A549 (cell line): ENCODE data around the gene MUC5AC.

Experiments
- CEBPB ChIP-seq, 2 experiments: fragments of >200 bp in 1 of 2; sonication (Bioruptor Twin) in 1 of 2; formaldehyde crosslinking in 1 of 2; IDR thresholded peaks; 2 replicates each; pipeline ENCODE4 v1.6.1; 2012 to 2016
- E2F6 ChIP-seq: IDR thresholded peaks from 2 replicates; pipeline ENCODE4 v1.6.1; 2012; ENCODE audit warnings: low read depth, borderline replicate concordance
- ELK1 ChIP-seq: fragments of 150-350 bp; IDR thresholded peaks from 2 replicates; pipeline ENCODE4 v1.6.1; 2014; ENCODE audit warnings: low read depth, mild to moderate bottlenecking, low read length
- KDM1A ChIP-seq: fragments of 200-600 bp; sonication (generic); IDR thresholded peaks from 2 replicates; pipeline ENCODE4 v1.6.1; 2016; ENCODE audit warnings: low read depth, mild to moderate bottlenecking
- MAFK ChIP-seq: fragments of 450-650 bp; IDR thresholded peaks from 2 replicates; pipeline ENCODE4 v1.6.1; 2014; ENCODE audit not compliant: partially characterized antibody
- POLR2A ChIP-seq: IDR thresholded peaks from 2 replicates; pipeline ENCODE4 v1.6.1; 2012; ENCODE audit warnings: mild to moderate bottlenecking, low read length
- RFX5 ChIP-seq: fragments of 450-650 bp; IDR thresholded peaks from 2 replicates; pipeline ENCODE4 v1.7.1; 2014; ENCODE audit warnings: antibody characterized with exemption, mild to moderate bottlenecking, moderate library complexity
- TP53 ChIP-seq: fragments of 250-450 bp; sonication (Bioruptor Pico); IDR thresholded peaks from 2 replicates; pipeline ENCODE4 v1.5.0; 2021; ENCODE audit warnings: mild to moderate bottlenecking, moderate library complexity
- TF ChIP-seq, protein P1 (sequence below): IDR thresholded peaks from 2 replicates; pipeline ENCODE4 v1.6.1; 2012
- TF ChIP-seq, protein P2 (sequence below): fragments of >200 bp; sonication (Bioruptor Twin); formaldehyde crosslinking; IDR thresholded peaks from 3 replicates; pipeline ENCODE4 v1.5.1; 2016
- TF ChIP-seq, protein P3 (sequence below): fragments of 450-650 bp; IDR thresholded peaks from 2 replicates; pipeline ENCODE4 v1.6.1; 2014; ENCODE audit warnings: antibody characterized with exemption

DNA sequence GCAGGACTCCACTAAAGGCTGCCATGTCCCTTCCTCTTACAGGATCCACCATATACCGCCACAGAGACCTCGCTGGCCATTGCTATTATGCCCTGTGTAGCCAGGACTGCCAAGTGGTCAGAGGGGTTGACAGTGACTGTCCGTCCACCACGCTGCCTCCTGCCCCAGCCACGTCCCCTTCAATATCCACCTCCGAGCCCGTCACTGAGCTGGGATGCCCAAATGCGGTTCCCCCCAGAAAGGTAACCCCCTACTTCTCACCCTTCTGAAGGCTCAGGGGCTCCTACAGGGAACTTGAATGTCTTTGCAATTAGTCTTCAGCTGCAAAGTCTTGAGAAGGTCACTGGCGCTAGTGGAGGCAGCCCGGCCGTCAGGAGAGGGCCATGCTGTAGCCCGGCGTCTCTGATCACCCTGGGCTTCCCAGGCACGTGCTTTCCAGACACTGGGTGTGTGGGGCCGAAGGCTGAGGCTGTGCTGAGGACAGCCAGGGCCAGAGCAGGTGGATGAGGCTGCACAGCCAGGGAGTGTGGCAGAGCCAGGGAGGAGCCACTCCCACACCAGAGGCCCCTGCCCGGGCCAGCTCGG lies 35.1 kb downstream of the MUC5AC start:
- TF ChIP-seq, protein P1, sequence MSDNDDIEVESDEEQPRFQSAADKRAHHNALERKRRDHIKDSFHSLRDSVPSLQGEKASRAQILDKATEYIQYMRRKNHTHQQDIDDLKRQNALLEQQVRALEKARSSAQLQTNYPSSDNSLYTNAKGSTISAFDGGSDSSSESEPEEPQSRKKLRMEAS: no peak
- TF ChIP-seq E2F6: no peak
- TF ChIP-seq, protein P2, sequence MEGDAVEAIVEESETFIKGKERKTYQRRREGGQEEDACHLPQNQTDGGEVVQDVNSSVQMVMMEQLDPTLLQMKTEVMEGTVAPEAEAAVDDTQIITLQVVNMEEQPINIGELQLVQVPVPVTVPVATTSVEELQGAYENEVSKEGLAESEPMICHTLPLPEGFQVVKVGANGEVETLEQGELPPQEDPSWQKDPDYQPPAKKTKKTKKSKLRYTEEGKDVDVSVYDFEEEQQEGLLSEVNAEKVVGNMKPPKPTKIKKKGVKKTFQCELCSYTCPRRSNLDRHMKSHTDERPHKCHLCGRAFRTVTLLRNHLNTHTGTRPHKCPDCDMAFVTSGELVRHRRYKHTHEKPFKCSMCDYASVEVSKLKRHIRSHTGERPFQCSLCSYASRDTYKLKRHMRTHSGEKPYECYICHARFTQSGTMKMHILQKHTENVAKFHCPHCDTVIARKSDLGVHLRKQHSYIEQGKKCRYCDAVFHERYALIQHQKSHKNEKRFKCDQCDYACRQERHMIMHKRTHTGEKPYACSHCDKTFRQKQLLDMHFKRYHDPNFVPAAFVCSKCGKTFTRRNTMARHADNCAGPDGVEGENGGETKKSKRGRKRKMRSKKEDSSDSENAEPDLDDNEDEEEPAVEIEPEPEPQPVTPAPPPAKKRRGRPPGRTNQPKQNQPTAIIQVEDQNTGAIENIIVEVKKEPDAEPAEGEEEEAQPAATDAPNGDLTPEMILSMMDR: no peak
- TF ChIP-seq KDM1A: no peak
- no peak for TF ChIP-seq RFX5
- TF ChIP-seq, protein P3, sequence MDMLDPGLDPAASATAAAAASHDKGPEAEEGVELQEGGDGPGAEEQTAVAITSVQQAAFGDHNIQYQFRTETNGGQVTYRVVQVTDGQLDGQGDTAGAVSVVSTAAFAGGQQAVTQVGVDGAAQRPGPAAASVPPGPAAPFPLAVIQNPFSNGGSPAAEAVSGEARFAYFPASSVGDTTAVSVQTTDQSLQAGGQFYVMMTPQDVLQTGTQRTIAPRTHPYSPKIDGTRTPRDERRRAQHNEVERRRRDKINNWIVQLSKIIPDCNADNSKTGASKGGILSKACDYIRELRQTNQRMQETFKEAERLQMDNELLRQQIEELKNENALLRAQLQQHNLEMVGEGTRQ: no peak
- TF ChIP-seq ELK1: no peak
- no peak for TF ChIP-seq TP53 (CRISPR knock-in tag)
- TF ChIP-seq CEBPB (IDR thresholded peaks at IDR 0.05): no peak
- no peak for TF ChIP-seq MAFK
- TF ChIP-seq POLR2A: no peak
